AG04449 (cell line): ENCODE results near the gene USP47.
A peak's percentile ranks its signal among the peaks of the same experiment; 100 is the strongest.

Experiments
- CTCF ChIA-PET: fragments of 350-600 bp; formaldehyde crosslinking; extraction: SDS; loops from one replicate; lab custom pipeline; 2021; ENCODE audit warnings: antibody characterized with exemption; lab: Yijun Ruan, JAX
- POLR2A ChIA-PET: fragments of 400-600, 350-600 bp; formaldehyde crosslinking; extraction: SDS; loops from one replicate; lab custom pipeline; 2020; ENCODE audit warnings: antibody characterized with exemption, inconsistent platforms; lab: Yijun Ruan, JAX
- DNase-seq: peaks from one replicate; pipeline ENCODE4 v3.0.0-alpha.2; 2010; ENCODE audit warnings: low read depth, low spot score
- H3K4me3 ChIP-seq: 2 replicates; pipeline ENCODE4 v1.5.1; 2011; ENCODE audit warnings: low read depth, mild to moderate bottlenecking, control low read depth, low read length
- TF ChIP-seq, protein P1 (sequence below): IDR thresholded peaks from one replicate; pipeline ENCODE4 v1.5.1; 2011; ENCODE audit warnings: mild to moderate bottlenecking, moderate library complexity, low read length, control low read depth, inconsistent platforms; ENCODE audit not compliant: insufficient read depth; ENCODE audit errors: missing control alignments

The USP47 gene

DNA sequence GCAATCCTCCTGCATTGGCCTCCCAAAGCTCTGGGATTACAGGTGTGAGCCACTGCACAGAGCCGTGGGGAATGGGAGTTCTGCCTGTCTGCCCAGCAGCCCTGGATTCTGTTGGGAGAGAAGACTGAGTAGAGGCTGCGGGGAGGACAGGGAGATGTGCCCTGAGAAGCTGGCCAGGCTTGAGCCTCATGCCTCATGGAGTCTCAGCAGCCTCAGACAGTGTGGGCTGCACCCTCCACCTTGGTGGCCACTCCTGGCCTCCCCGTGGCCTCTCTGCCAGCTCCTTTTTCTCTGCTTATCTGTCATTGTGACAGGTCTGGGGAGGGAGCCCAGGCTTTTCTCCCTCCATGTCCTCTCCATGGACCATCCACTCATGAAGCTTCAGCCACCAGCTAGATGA lies 123.4 kb downstream of the USP47 start:
- TF ChIP-seq, protein P1, sequence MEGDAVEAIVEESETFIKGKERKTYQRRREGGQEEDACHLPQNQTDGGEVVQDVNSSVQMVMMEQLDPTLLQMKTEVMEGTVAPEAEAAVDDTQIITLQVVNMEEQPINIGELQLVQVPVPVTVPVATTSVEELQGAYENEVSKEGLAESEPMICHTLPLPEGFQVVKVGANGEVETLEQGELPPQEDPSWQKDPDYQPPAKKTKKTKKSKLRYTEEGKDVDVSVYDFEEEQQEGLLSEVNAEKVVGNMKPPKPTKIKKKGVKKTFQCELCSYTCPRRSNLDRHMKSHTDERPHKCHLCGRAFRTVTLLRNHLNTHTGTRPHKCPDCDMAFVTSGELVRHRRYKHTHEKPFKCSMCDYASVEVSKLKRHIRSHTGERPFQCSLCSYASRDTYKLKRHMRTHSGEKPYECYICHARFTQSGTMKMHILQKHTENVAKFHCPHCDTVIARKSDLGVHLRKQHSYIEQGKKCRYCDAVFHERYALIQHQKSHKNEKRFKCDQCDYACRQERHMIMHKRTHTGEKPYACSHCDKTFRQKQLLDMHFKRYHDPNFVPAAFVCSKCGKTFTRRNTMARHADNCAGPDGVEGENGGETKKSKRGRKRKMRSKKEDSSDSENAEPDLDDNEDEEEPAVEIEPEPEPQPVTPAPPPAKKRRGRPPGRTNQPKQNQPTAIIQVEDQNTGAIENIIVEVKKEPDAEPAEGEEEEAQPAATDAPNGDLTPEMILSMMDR = no peak
- no peak for DNase-seq
- POLR2A ChIA-PET = no interaction called here
- H3K4me3 ChIP-seq = no peak overlapping the region
- CTCF ChIA-PET = interaction anchor here (0.7 to 4.6 kb wide), 12 partner anchors 7 to 316 kb away, joined by 3 to 33 read pairs (median 4); no protein-coding TSS in a partner anchor

DNA sequence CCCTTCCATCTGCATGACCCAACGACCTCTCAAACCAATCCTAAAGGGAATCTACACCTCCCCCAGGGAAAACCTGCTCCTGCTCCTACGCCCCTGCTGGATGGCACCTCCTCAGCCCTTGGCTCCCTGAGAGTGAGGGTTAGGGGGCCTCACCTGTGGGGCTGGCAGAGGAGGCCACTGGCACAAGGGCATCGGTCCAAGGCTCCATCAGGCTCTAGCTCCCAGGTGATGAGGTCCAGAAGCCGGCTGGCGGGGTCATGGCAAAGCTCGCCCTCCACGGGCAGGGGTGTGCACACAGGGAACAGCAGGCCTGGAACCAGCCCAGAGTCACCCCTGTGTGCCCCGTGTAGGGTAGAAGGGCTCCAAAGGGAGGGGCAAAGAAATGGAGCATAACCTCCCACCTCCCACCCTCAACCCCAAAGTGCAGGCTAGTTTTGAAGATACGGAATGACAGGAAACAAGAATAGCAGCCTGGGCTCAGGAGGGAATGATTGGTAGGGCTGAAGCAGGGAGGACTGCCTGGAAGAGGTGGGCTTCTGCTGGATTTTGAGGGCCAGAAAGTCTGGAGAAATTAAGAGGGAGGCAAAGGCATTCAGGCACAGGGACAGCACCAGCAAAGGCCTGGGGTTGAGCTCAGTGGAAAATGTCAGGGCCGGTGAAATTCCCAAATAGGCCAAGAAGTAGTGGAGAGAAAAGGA lies 124.0 kb downstream of the USP47 start:
- TF ChIP-seq, protein P1 = no peak
- POLR2A ChIA-PET = no interaction called here
- DNase-seq = no peak
- CTCF ChIA-PET = interaction anchor here (0.7 to 4.6 kb wide), 19 partner anchors 7 to 79 kb away, joined by 3 to 33 read pairs (median 5); no protein-coding TSS in a partner anchor
- no peak overlapping the region for H3K4me3 ChIP-seq

DNA sequence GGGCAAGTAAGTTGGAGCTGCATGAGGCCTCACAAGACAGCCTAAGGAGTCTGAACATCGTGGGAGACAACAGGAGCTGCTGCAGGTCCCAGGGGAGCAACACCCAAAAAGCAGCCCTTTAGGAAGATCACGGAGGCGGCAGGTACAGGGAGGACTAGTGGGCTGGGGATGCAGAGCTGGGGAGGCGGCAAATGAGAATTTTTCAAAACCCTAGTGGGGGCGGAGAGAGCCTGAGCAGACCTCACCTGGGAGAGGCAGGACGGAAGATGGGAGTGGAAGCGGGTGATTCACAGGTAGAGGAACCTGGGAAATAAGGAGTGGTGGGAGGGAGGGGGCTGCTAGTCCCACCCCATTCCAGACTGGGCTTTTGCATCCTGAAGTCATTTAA lies 124.6 kb downstream of the USP47 start:
- TF ChIP-seq, protein P1 = no peak
- DNase-seq = no peak
- ChIA-PET POLR2A (no interaction called here), CTCF (interaction anchor here (0.8 to 4.6 kb wide), 25 partner anchors 8 to 315 kb away, joined by 3 to 33 read pairs (median 4); partner anchors contain the start of gene USP47)
- no peak overlapping the region for H3K4me3 ChIP-seq

DNA sequence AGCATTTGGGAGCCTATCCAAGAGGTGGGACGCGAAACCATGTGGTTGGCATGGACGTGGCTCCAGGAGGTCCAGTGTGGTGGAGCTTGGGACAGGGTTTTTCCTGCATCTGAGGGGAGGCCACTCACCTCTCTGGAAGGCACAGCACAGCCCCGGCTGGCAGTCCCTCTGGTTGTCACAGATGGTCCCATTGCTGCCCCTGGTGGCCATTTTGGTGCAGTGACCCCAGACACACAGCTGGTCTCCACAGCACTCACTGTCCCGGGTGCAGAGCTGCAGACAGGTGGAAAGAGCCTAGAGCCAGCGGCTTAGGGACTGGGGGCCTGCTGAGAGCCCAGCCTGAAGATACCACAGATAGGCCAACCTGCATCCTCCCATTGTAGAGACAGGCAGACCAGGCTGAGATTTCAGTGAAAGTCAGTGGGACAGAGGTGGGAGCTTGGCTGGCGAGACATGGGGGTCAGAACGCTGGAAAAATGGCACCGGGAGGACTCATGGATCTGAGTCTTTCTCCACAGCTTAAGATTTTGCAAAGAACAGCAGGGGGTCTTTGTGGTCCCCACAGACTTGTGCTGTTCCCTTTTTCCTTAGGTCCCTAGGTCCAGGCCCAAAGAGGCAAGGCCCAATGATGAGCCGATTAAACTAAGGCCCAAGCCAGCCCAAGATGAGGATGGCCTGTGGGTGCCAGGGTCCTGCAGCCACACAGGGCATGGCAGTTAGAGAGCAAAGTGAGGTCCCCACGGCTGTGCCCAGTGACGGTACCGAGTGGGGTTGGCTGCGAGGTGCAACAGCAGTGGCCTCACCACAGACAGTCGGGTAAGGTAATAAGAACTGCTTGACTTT lies 125.3 kb downstream of the USP47 start:
- CTCF ChIA-PET = interaction anchor here (0.6 to 4.6 kb wide), 26 partner anchors 8 to 315 kb away, joined by 3 to 33 read pairs (median 4); partner anchors contain the start of gene USP47
- POLR2A ChIA-PET = no interaction called here
- no peak for DNase-seq
- TF ChIP-seq, protein P1 = peak; percentile 80
- H3K4me3 ChIP-seq = no peak overlapping the region

DNA sequence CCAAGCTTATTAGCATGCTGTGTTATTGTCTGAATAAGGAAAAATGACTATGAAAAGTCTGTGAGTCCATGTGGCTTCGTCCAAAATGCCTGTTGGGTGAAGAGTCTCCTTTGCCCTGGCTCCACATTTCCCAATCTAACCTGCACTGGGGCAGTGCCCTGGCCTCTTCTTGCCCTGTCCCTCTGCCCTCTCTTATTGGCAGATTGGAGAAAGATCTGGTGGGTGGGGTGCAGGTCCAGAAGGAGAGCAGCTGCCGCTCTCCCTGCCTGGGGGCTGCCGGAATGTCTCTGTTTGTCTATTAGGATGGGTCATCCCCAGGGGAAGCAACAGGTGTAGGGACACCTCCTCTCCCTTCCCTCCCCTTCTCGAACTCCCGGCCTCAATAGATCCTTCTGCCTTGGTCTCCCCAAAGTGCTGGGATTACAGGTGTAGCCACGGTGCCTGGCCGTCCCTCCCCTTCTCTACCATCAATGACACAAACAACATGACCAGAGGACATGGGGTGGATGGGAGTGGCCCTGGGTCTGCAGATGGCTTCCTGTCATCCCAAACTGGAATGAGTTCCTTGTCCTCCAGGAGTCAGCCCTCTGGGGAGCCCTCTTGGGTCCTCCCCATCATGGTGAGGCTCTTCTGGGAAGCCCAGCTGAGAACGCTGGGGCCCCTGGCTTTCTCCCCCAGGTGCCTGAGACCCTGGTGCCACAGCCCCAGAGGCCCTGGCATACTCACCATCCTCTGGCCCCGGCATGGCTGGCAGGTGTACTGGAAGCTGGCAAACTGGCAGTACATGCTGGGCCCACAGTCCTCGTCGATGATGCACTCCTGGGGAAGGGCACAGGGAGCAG lies 126.1 kb downstream of the USP47 start:
- no peak overlapping the region for H3K4me3 ChIP-seq
- CTCF ChIA-PET = interaction anchor here (0.8 to 4.6 kb wide), 15 partner anchors 9 to 169 kb away, joined by 3 to 33 read pairs (median 7); partner anchors contain the start of gene USP47
- POLR2A ChIA-PET = no interaction called here

More for the DNA sequence above, 126.1 kb downstream of the USP47 start:
- DNase-seq = no peak
- TF ChIP-seq, protein P1 = no peak
